Measurements from ENCODE around the gene PCSK5. TPM values are rescaled to one million over a fixed set of nuclear protein-coding genes. Genes with fewer than 3 reads are reported as not detected.

PCSK5 gene
- total and polyA plus RNA-seq, 2 of the 8 experiments (the other 6 are each of a cell fraction or from before 2014, with no cell fraction given): 5.5 to 10.7 TPM

DNA sequence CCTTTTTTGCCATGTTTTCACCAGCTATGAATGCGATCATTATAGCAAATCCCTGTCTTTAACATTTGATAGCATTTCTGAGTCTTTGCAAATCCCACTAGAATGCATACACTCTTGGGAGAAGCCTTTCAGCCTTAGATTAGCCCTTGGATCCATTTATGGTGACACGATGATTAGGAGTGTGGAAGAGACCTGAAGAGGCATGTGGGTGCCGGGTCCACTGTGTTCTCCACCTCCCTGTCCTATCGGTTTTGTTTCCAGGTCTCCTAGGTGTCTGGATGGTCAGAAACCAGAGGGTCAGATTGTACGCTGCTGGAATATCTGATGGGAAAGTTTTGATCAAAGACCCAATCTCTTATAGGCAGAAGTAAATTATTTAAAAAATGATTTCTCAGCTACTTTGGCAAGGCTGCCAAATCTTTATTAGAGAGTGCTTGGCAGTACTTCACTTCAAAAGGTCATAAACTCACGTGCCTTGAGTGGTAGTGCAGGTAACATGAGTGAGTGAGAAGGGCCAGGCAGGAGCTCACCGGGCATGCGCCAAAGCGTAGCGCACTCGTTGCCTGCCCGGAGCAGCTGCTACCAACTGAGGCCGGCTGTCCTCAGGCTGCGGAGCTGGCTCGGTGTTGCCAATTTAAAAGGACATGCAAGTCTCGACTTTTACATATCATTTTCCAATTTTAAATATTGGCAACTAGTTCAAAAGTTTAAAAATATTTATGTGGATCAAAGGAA lies 51.3 kb downstream of the PCSK5 start:
- no peak overlapping the region for H3K9ac ChIP-seq (replicated peaks in 1 of 4; ENCODE audit: extremely low read depth in 1 of 4, low read depth in 3 of 4, low read length in 3 of 4)
- no peak overlapping the region for H4K91ac ChIP-seq (replicated peaks; ENCODE audit: insufficient read length, low read length)
- no peak overlapping the region for H3K23ac ChIP-seq (ENCODE audit: insufficient read length)
- WGBS, 2 experiments (ENCODE audit: extremely low coverage in 1 of 2, insufficient coverage in 1 of 2, insufficient read length in 1 of 2, insufficient replicate concordance in 2 of 2, low coverage in 1 of 2, low lambda C conversion rate in 2 of 2, missing lambda C conversion rate in 1 of 2): 85% methylated on average over 16 of the region's 16 CpGs; no CpG with 5 or more reads in 1 of the 2 experiments
- H3K14ac ChIP-seq (ENCODE audit: insufficient read length): no peak overlapping the region
- H2AK5ac ChIP-seq (ENCODE audit: low read depth, low read length): no peak overlapping the region
- no peaks in the 10 kb centered on the region for H3K23me2 ChIP-seq (ENCODE audit: low read depth, low read length)
- ChIA-PET CTCF (ENCODE audit: partially characterized antibody) (no interaction called here), POLR2A (ENCODE audit: partially characterized antibody) (no interaction called here)
- no peak overlapping the region for H3K18ac ChIP-seq (ENCODE audit: extremely low read depth, low read length)
- no peak overlapping the region for H2BK20ac ChIP-seq (ENCODE audit: low read length)
- no peak overlapping the region for H3K4me3 ChIP-seq (ENCODE audit: extremely low read depth in 1 of 4, insufficient read depth in 2 of 4, low read depth in 3 of 4, low read length in 4 of 4)
- H3K56ac ChIP-seq (replicated peaks; ENCODE audit: insufficient read length, low read depth, low read length): no peak overlapping the region
- no peak overlapping the region for H3K27ac ChIP-seq (ENCODE audit: low read depth, low read length)
- no peaks in the 10 kb centered on the region for H4K20me1 ChIP-seq (replicated peaks in 1 of 2; ENCODE audit: control insufficient read depth in 1 of 2, insufficient read depth in 2 of 2, low read length in 2 of 2)
- no peak overlapping the region for H2BK5ac ChIP-seq (ENCODE audit: low read depth, low read length)
- FAIRE-seq (no peak), DNase-seq (ENCODE audit: low read depth in 1 of 2, low spot score in 2 of 2) (no peak)
- H3K4ac ChIP-seq (replicated peaks; ENCODE audit: insufficient read length, low read depth, low read length): no peak overlapping the region
- no peaks in the 10 kb centered on the region; a peak in 1 of 7 replicates for H3K4me1 ChIP-seq (replicated peaks in 1 of 4; ENCODE audit: control insufficient read depth in 3 of 4, insufficient read depth in 4 of 4, low read length in 3 of 4)
- no peak overlapping the region for H2BK15ac ChIP-seq (ENCODE audit: low read length)
- no peak overlapping the region for H3K4me2 ChIP-seq (ENCODE audit: insufficient read depth in 1 of 2, low read depth in 2 of 2, low read length in 2 of 2)
- H2AFZ ChIP-seq (ENCODE audit: low read length): no peak overlapping the region
- no peaks in the 10 kb centered on the region for H3K9me3 ChIP-seq (ENCODE audit: insufficient read depth in 2 of 2, low read depth in 1 of 2, low read length in 1 of 2)
- 0 out of 2 replicates have a peak, but pooled peaks cover 2% of the 10 kb centered on the region for H3K79me1 ChIP-seq (ENCODE audit: low read depth, low read length)
- no peaks in the 10 kb centered on the region for H3K27me3 ChIP-seq (replicated peaks in 1 of 4; ENCODE audit: control insufficient read depth in 3 of 4, extremely low read depth in 1 of 4, insufficient read depth in 3 of 4, low read length in 3 of 4)
- no peaks in the 10 kb centered on the region for H3K36me3 ChIP-seq (ENCODE audit: control insufficient read depth in 2 of 4, insufficient read depth in 4 of 4, low read length in 3 of 4)
- no peak overlapping the region for H4K8ac ChIP-seq (ENCODE audit: extremely low read depth, insufficient read depth, low read length)
- H2BK12ac ChIP-seq (ENCODE audit: low read depth, low read length): no peak overlapping the region
- H3K79me2 ChIP-seq (ENCODE audit: control insufficient read depth in 1 of 2, insufficient read depth in 2 of 2, low read length in 2 of 2): no peaks in the 10 kb centered on the region
- no peak overlapping the region for H4K5ac ChIP-seq (ENCODE audit: insufficient read length, low read depth, low read length)
- H2BK120ac ChIP-seq (replicated peaks; ENCODE audit: low read depth, low read length): no peak overlapping the region
- TF ChIP-seq, protein P1, sequence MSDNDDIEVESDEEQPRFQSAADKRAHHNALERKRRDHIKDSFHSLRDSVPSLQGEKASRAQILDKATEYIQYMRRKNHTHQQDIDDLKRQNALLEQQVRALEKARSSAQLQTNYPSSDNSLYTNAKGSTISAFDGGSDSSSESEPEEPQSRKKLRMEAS (IDR thresholded peaks at IDR 0.05): no peak
- no peak for TF ChIP-seq ZNF274 (IDR thresholded peaks at IDR 0.05; ENCODE audit: borderline replicate concordance, extremely low read depth, low read length)
- no peak for TF ChIP-seq FOSL1 (IDR thresholded peaks at IDR 0.05; ENCODE audit: insufficient read depth, low read depth, low read length)
- no peak for TF ChIP-seq EGR1 (IDR thresholded peaks at IDR 0.05; ENCODE audit: borderline replicate concordance, low read depth, low read length)
- TF ChIP-seq GTF2F1 (IDR thresholded peaks at IDR 0.05; ENCODE audit: borderline replicate concordance, low read depth, low read length): no peak
- no peak for TF ChIP-seq EZH2 (IDR thresholded peaks at IDR 0.05; ENCODE audit: low read depth, low read length, severe bottlenecking)
- no peak for TF ChIP-seq ASH2L (IDR thresholded peaks at IDR 0.05; ENCODE audit: low read length)
- TF ChIP-seq TAF1 (IDR thresholded peaks at IDR 0.05; ENCODE audit: low read depth, low read length): no peak
- no peak for TF ChIP-seq KDM5A (IDR thresholded peaks at IDR 0.05; ENCODE audit: low read length)
- TF ChIP-seq NRF1 (IDR thresholded peaks at IDR 0.05; ENCODE audit: low read depth, low read length): no peak
- TF ChIP-seq CTBP2 (IDR thresholded peaks at IDR 0.05; ENCODE audit: borderline replicate concordance, insufficient read depth, insufficient read length, low read length): no peak
- TF ChIP-seq POLR2A (IDR thresholded peaks at IDR 0.05; ENCODE audit: control extremely low read depth in 1 of 2, low read depth in 2 of 2, low read length in 2 of 2): no peak
- TF ChIP-seq TEAD4 (IDR thresholded peaks at IDR 0.05; ENCODE audit: low read depth, low read length): no peak
- TF ChIP-seq SIRT6 (IDR thresholded peaks at IDR 0.05; ENCODE audit: low read length): no peak
- no peak for TF ChIP-seq CREB1 (IDR thresholded peaks at IDR 0.05)
